NCI-H748 (cell line): ENCODE measurements around the gene ATP1A2.

Source experiments
- DNase-seq: peaks from one replicate; lab custom pipeline; 2025; ENCODE audit not compliant: unreplicated experiment; lab: John Stamatoyannopoulos, UW

ATP1A2 gene

DNA sequence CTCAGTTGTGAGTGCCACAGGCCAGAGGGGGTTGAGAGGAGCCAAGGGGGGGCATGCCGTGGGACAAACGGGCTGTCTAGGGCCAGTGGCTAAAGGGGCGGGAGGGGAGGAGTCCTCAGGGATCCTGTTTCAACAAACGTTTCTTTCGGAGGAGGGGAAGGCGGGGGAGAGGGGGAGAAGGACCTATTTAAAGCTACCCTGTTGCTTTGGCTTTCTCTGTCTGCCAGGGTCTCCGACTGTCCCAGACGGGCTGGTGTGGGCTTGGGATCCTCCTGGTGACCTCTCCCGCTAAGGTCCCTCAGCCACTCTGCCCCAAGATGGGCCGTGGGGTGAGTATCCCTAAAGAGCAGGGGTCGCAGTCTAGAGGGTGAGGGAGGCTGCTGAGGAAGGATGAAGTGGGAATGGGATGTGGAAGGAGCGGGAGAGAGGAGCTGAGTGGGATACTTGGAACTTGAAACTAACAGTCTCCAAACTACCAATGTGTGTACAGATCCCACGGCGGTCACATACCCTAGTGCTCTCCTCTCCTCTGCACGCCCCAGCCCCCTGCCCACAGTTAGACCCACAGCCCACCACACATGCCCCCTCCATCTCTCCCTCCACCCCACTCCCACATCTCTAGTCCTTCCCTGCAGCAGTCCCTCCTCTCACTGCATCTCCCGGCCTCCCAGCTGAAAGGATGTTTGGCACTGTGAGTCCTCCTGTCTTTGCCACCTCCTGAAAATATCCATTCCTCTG, at the start of gene ATP1A2:
TSS of gene ATP1A2 (plus strand) at position 215 of the 738 bp plus-strand sequence. CDS start at position 318, 103 bp downstream.
- no peak for DNase-seq

DNA sequence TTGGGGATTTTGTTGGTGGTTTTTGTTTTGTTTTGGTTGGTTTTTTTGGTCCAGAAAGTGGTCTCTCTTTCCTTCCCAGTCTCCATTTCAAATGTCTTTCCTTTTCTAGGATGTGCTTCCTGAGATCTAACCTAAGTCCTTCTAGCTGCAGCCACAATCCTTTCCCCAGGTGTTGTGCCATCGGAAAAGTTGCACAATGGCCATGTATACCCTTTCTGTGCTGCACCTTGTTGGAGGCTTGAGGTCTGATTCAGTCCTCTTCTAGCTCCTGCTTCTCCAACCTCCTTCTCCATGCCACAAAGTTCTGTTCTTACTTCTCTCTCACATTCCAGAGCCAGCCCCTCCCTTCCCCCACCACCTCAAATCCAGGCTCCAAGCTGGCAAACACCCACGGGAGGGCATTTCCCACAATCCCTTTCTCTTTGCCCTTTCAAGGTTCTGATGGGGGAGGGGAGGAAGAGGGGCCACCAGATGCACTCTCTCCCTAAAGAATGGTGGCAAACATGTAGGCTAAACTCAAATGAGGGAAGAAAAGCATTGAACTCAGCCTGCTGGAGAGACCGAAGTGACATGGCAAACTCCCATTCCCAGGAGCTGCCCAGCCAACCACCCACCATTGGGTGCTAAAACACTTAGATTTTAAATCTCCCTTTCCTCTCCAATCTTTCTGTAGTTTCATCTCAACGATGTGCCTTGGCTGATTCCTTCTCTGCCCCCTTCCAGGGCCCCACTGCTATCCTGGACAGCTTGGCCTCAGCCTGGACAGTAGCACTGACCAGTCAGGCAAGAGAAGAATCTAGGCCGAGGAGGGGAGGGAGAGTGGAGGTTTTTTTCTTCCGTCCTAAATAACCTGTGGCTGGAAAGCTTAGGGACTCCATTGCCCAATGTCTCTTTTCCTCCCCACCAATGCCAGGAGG, 48.5 kb upstream of the ATP1A2 start:
- no peak for DNase-seq

DNA sequence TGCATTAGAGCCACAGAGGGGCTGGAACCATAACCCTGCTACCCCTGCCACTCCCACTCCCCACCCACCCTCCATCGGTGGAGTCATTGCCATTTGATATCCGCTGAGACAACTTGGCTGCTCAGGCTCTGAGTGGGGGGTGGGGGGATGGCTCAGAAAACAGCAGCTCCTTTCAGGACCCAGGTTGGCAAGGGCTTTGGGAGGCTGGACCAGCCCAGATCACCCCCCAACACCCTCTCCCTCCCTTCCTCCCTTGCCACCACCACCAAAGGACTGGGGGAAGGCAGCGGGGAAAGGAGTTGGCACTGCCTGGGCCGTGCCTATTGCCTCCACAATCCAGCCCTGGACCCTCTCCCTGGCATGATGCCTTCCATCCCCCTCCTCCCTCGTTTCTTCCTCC, 47.3 kb upstream of the ATP1A2 start:
- DNase-seq = no peak

DNA sequence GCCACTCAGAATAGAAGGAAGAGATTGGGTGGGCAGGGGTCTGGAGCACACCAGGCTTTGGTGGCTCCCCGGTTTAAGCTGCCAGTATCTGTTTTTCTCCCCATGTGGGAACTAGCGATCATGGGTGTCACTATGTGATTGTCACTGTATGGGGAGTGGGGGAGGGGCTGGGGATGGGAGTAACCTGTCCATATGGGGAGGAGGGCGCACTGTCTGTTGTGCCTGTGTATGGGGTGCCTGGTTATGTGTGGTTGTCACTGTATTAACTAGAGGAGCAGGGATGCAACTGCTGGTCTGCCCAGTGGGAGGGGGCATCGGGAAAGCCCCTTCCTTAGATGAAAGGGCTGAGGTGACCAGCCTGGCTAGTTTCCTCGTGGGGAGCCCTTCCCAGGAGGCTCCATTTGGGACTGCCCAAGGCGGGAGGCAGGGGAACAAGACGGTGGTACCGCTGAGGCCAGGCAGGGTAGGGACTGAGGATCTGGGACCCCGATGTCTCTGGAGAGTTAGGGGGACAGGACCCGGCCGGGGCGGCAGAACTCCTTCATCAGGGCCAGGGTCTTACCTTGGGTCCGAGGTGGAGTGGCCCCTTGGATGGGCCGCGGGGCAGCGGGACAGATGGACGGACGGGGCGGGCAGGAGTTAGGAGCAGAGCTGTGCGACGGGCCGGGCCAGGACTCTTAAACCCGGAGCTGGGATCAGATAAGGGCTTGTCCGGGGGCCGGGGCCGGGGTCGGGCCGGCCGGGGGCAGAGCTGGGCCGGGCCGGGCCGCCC, 45.9 kb upstream of the ATP1A2 start, which contains the start of gene KCNJ10:
TSS of gene KCNJ10 (minus strand) at position 701 of the 772 bp plus-strand sequence. CDS start 27,628 bp downstream, outside the sequence.
- DNase-seq = no peak

DNA sequence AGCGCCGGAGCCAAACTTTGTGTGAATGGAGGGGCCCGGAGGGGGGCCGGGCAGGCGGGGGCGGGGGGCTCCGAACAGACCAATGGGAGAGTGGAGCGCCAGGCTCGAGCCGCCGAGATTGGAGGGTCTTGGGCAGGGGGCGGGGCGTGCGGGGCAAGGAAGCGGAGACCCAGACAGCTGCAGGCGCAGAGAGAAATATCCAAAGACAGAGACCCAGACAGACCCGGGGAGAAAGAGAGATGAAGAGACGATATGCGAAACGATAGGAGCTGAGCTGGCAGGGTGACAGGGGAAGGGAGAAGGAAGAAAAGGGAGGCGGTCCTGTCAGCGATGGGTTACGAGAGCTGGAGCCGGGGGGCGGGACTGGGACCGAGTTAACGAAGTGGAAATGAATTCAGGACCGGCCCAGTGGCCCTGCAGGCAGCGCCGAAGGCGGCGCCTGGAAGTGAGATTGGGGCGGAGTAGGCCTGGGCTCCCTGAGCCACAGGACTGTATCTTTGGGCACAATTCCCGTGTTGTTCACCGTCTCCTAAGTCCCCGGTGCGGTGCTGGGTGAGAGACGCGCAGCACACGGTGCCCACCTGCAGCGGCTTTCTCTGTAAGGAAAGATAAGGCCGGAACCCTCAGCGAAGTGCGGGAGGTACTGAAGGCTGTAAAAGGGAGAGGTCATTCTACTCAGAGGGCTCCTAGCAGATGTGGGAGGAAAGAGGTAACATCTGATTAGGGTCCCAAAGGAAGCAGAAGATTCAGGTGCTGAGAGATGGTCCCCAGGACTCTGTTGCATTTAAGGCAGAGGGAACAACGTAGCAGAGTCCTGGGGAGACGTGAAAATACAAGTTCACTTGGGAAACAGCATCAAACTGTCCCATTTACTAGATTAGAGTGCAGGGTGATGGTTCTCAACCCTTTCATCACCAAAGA, 45.1 kb upstream of the ATP1A2 start:
- DNase-seq = peak; percentile 74

DNA sequence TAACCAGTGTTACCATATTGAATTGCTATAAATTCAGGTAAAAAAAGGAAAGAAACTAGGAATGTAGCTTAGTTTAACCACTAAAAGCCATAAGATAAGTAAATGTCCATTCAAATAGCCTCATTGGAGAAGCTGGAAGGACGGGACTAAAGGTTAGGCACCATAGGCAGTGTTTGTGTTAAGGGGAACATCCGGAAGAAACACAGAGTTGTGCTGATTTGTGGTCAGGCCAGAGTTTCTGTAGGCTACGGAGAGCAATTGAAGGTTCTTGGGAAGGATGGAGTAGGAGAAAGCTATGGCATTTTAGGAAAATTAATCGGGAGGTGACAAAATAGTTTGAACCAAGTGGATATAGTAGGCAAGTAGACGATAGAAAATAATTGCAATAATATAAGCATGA, 44.3 kb upstream of the ATP1A2 start:
- DNase-seq = no peak

DNA sequence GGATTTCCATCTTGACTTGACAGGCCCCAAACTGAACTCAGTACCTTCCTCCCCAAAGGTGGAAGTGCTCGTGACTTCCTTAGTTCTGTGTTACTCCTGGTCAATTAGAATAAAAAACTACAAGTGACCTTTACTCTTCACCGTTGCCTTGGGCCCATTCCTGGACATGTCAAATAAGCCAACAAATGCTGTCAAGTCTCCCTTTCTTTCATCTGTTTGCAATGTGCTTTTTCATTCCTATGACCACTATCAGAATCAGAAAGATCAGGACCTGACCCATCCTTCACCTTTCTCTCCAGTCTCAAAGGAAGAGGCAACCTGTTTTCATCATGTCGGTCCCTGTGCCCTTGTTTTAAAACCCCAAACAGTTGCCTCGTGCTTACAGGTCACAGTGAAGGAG, 40.7 kb upstream of the ATP1A2 start:
- DNase-seq = no peak

DNA sequence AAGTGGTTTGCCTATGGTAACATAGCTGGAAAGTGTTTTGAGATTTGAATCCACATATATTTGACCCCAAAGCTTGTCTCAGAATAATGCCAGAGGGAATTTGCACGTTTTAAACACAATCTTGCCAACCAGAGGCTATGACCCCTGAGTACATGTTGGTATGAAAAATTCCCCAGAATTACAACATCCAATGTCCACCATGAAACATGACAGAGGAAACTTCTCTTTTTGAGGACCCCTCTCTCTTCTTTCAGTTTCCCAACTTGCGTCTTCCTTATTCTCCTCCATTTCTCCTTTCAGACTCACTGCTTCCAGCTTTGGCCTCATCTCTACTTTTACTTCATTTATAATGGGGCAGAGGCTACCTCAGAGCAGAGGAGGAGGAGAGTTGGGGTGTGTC, 39.7 kb upstream of the ATP1A2 start:
- DNase-seq = no peak

DNA sequence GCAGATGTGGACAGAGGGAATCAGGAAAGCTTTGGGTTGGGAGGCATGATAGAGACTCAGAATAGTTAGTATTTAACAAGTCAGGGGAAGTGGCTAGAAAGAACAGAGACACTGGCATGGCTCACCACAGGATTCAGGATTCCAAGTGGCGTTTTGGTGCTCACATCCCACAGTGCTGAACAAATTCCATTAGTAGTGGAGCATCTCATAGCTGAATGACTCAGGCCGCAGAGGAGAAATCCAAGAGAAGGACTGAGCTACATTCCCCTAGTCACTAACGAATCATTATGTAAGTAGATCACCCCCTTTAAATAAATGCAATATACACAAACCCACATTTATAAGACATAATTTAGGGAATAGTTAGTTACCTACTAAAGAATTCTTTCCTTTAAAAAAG, 39.3 kb upstream of the ATP1A2 start:
- no peak for DNase-seq

DNA sequence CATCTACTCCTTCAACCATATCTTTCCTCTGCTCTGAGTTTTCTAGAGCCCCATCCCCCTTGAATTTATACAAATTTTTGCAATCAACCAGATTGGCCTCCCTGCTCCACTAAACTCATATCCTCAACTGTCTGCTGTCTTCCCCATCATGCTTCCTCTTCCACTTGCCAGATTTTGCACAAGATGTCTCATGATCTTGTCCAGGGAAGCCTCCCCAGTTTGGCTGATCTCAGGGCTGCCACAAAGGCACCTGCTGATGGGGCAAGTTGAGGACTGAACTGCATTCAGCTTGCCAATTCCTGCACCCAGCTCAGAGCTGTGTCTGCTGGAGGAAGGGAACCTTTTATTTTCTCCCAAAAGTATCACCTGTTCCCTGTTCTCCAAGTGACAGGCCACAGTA, 38.1 kb upstream of the ATP1A2 start:
- no peak for DNase-seq

DNA sequence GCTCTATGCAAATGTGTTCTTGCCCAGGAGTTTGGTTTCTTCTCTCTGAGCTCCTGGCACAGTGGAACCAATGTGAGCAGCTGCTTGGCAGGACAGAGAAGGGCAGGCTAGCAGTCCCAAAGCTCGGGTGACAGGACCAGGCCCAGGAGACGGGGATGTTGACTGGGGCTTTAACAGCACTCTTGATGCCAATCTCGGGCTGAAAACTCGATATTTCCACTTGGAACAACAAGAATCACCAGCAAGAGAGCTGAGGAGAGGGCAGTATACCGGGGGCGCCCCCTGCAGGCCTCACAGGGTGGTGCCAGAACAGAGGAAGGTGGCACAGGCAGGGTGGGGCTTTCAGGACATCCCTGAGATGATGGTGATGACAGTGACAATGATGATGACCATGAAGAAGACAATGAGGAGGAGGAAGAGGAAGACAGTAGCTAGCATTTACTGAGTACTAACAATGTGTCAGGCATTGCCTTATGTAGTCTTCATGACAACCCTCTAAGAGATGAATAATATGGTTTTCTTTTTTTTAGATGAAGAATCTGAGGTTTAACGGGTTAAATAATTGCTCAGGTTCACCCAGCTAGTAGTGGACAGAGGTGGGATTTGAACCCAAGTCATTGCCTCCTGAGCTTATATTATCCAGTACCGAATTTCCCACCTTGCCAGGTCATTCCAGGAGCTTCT, 36.9 kb upstream of the ATP1A2 start:
- DNase-seq = peak; percentile 40

DNA sequence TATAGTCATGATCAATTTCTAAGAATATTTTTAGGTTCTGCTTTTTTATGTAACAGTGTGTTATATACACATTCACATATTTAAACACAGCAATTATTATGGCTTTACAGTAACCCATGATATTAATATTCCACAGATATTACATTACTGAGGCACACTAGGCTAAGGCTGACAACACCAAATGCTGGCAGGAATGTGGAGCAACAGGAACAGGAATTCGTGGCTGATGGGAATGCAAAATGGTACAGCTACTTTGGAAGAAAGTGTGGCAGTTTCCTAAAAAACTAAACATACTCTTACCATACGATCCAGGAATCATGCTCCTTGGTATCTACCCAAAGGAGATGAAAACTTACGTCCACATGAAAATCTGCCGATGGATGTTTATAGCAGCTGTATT, 36.1 kb upstream of the ATP1A2 start:
- no peak for DNase-seq

DNA sequence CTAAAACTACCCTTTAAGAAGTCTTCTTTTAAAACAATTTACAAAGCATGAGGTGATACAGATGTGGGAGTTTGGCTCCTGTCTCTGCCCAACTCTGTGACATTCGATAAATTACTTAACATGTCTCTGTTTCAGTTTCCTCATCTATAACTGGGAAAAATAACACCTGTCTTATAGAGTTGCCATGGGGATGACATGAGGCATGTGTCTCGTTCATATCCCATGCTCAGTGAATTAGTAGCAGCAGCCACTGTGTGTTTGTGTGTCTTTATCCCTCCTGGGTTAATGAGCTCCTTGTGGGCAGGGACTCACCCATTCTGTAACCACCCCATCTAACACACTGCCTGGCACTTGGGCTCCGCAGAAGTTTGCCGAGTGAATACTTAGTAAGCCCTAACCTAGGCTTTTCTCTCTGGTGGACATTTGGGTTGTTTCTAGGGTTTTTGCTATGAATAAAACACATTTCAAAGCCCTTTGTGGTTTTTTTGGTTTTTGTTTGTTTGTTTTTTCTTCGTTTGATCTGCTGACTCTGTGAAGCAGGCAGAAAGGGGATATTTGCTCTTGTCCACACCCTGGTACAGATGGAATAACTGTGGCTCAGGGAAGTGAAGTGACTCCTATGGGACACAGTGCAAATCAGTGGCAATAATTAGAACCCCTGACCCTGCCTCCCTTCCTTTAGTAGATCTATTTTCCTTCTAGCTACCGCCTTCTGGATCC, 35.0 kb upstream of the ATP1A2 start:
- DNase-seq = peak; percentile 74

DNA sequence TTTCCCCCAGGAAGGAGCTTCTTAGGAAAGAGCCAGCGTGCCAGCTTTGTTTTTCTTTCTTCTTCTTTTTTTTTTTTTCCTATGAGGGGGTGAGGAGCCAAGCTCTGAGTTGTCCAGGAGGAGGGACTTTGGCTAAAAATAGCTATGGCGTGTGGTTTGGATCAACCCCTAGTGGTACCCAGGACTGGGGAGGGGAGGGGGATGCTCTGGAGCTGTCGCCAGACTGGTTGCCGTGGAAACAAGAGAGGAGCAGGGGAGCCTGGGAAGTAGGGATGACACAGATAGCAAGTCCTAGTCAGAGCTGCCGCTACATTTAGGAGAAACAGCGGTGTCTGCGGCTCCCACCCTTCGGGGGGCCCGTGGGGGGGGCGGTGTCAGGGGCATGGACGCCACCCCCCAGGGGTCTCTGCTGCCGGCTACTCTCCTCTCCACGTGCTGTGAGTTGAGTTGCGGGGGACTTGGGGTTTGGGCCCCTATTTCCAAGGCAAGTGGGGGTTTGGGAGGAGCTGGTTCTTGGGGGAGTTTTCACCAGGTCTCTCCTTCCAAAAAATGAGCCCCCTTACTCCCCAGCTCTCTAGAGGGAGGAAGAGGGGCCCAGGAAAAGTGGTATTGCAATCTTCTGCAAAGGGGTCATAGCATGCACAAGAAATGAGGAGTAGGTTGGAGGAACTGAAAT, 34.2 kb upstream of the ATP1A2 start, which contains the start of gene KCNJ9:
TSS of gene KCNJ9 (plus strand) at position 278 of the 676 bp plus-strand sequence. CDS start 2,493 bp downstream, outside the sequence.
- peak; percentile 77 for DNase-seq

DNA sequence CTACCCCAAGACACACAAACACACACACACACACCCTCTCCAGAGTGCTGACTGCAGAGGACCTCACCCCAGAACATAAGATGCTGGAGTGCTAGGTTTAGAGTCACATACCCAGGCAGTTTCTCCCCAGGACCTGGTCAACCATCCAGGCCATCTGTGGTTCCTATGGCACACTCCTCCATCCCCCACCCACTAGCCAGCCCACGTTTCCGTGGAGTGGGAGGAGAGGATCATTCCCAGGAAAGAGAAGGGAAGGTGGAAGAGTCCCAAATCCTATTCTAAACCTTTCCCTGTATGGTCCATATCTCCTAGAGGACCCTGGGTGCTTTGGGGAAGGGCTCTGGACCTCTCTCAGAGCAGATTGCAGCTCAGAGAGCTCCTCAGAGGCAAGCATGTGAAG, 33.1 kb upstream of the ATP1A2 start:
- DNase-seq = no peak

DNA sequence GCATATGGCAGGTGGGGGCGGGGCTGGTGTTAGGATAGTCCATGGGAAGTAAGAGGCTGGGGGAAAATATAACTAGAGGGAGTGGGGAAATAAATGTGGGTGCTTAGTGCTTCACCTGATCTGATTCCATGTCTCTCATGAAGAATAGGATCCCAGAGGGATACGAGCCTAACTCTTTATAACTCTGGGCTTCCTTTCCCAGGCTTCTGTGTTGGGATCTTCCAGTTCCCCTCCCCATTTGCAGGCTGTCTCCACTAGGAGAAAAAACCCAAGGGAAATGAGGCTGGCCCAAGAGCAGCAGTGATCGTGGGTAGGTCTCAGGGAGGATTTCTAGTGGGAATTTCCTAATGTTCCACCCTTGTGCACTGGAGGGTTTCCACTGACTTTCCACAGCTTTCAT, 32.6 kb upstream of the ATP1A2 start:
- DNase-seq = no peak

DNA sequence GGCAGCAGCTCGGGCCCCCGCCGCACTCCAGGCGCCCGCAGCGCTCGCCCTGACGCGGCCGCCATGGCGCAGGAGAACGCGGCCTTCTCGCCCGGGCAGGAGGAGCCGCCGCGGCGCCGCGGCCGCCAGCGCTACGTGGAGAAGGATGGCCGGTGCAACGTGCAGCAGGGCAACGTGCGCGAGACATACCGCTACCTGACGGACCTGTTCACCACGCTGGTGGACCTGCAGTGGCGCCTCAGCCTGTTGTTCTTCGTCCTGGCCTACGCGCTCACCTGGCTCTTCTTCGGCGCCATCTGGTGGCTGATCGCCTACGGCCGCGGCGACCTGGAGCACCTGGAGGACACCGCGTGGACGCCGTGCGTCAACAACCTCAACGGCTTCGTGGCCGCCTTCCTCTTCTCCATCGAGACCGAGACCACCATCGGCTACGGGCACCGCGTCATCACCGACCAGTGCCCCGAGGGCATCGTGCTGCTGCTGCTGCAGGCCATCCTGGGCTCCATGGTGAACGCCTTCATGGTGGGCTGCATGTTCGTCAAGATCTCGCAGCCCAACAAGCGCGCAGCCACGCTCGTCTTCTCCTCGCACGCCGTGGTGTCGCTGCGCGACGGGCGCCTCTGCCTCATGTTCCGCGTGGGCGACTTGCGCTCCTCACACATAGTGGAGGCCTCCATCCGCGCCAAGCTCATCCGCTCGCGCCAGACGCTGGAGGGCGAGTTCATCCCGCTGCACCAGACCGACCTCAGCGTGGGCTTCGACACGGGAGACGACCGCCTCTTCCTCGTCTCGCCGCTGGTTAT, 31.4 kb upstream of the ATP1A2 start:
- DNase-seq = peak; percentile 94
